Activated CD8-positive, alpha-beta memory T cell treated with anti-CD3 and anti-CD28 coated beads, Interleukin-2, amount 50 U/mL, for 1 hour (primary cell): ENCODE results near the gene NPTX1.

Experiments
- DNase-seq: peaks from one replicate; pipeline ENCODE4 v3.0.0-alpha.2; 2020; ENCODE audit errors: extremely low read depth

The NPTX1 gene

DNA sequence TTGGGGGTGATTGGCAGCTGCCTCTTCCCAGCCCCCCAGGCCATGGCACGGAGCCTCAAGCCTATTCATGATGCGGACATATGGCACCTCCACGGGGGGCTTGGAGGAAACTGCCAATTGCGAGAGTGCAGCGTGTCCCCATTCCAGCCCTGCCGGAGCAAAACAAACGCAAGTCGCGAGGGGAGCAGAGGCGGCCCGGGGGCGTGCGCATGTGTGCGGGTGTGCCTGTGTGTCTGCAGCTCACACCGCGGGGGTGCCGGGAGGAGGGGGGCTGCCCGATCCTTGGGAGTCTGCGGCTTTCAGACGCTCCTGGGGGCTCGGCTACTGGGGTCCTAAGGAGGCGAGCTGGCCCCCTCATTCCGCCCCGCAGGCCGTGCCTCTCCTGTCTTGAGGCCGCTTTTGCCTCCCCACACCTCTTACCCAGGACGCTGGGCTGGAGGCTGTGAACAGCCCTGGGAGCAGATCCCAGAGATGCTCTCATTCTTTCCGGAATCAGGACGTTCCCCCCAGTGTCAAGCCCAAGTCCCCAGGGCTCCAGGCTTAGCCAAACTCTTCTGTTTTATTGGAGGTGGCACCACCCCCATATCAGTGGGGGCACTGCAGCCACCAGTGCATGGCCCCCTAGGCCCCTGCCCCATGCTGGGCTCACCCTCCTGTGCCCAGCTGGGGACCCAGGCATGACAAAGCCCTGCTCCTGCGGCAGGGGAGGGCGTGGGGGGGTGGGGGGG is 32.3 kb downstream of the NPTX1 start:
- no peak for DNase-seq

DNA sequence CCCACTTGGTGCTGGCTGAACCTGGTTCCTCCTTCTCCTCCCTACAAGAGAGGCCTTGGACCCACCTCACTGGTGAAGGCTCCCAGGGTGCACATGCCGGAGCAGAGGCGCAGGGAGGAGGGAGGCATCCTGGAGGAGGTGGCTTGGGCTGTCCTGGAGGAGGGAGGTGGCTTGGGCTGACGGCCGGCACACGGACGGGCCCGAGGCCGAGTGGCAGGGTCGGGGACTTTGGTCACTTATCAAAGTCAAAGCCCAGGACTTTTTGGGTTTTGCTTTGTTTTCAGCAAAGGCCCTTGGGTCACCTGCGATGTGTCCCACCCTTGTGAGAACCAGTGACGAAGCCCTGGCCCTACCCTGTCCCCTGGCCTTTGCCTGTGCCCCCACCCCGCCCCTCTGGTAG is 32.9 kb downstream of the NPTX1 start:
- DNase-seq, result no peak

DNA sequence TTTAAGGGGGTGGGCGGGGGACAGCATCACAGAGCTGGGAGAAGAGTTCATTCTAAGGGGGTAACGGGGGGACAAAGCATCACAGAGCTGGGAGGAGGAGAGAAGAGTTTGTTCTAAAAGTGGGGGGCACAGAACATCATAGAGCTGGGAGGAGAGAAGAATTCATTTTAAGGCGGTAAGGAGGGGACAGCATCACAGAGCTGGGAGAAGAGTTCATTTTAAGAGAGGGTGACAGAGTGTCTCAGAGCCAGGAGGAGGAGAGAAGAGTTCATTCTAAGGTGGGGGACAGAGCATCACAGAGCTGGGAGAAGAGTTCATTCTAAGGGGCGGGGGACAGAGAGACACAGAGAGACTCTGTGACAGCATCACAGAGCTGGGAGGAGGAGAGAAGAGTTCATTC is 33.6 kb downstream of the NPTX1 start:
- DNase-seq, result no peak

DNA sequence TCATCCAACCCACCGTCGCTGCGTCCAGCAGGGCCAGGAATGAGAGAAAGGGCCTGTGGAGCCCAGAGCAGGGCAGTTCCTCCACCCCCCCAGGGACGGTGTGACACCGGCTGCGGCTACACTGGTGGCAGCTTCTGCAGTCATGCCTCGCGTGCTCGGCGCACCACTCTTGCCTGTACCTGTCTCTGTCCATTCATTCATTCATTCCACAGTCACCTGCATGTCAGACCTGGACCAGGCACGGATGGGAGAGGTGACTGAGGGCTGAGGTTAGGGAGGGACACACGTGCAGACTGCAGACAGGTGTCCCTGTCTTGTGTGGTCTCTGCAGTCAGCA is 34.1 kb downstream of the NPTX1 start:
- no peak for DNase-seq

DNA sequence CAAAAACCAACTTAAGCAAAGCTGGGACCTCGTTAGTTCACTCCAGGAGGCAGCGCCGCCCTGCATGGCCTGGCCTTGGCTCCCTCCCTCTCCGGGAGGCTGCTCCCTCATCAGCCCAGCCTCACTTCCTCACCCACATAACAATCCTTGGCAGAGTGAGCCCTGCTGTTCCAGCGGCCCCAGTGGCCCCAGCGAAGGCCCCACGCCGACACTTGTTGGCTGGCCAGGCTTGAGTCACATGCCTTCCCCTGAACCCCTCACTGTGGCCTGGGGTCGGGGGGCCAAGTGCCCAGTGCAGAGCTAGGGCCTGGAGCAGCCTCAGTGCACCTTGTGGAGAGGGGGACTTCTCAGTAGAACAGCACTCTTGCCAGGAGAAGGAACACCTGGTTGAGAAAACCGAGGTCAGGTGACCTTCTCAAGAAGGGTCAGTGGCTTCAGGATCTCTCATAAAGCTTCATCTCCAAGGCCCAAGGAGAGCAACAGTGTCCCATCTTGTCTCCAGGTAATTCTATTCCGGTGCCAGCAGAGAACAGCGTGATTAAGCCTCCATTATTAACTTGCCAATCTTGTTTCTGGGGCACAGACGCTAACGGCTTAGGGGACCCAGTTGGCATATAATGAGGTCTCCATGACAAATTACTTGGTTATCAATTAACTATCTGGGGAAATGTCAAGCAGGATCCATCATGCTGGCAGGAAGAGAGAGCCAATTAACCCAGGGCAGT is 34.6 kb downstream of the NPTX1 start:
- no peak for DNase-seq

DNA sequence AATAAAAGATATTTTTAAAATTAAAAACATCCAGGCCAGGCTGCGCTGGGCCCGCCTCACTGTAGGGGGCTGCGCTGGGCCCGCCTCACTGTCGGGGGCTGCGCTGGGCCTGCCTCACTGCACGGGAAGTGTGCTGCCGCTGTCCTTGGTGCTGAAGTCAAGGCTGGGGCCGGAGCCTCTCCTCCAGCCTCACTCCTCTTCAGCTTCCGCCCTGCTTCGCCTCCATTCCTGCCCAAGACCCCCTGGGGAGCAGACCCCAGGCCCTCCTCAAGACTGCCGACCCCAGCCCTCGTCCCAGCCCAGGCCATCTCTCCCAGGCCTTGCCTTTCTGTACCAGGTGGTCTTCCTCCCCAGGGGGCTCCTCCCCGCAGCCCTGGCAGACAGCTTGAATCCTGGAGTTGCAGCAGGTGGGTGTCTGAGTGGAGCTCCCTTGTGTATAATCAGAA is 35.3 kb downstream of the NPTX1 start:
- DNase-seq, result no peak

DNA sequence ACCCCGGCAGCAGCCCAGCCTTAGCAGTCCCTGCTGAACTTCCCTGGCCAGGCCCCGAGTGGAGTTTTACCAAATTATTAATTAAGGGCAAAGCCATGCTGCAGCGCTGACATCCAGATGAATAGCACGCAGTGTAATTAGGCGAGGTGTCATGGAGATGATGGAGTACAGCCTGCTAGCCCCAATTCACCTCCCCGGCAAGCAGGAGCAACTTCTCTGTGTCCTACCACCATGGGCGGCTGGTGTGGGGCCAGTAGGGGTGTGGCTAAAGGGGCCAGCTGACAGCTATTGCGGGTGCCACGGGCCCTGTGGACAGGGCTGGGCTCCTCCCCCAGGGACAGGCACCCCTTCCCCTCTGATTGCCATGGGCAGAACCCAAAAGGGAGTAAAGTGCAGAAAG is 36.9 kb downstream of the NPTX1 start:
- DNase-seq, result no peak

DNA sequence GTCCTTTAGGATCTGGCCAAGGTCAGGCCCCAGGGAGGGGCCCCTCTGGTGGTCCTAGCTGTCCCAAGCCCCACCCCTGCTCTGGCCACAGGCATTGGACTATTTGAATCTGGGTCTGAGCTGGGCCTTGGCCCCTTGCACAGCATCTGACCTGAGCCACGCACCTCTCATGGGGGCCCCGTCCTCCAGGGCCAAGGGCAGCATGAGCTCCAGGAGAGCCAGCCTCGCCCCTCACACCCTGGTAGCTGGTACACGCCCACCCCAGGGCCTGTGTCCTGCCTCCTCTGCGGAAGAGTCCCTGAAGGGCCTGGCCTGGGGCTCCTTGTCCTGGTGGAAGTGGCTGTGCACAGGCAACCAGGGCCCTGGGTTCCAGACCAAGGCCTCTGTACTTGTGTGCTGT is 37.6 kb downstream of the NPTX1 start:
- no peak for DNase-seq

DNA sequence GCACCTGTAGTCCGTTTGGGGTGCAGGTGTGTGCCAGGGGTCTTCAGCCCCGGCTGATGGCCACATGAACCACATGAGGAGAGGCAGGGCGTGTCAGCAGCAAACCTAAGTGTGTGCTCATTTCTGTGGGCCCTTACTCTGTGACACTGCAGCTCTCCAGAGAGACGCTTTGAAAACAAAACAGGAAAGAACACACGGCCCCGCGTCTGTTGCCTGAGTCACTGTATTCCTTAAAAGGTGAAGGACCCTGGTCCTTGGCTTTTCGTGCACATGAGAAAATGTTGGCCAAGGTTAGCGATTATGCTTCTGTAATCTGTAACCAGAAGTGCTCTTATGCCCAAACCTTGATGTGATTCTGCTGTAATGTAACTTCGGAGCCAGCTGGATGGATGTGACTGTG is 38.9 kb downstream of the NPTX1 start:
- no peak for DNase-seq

DNA sequence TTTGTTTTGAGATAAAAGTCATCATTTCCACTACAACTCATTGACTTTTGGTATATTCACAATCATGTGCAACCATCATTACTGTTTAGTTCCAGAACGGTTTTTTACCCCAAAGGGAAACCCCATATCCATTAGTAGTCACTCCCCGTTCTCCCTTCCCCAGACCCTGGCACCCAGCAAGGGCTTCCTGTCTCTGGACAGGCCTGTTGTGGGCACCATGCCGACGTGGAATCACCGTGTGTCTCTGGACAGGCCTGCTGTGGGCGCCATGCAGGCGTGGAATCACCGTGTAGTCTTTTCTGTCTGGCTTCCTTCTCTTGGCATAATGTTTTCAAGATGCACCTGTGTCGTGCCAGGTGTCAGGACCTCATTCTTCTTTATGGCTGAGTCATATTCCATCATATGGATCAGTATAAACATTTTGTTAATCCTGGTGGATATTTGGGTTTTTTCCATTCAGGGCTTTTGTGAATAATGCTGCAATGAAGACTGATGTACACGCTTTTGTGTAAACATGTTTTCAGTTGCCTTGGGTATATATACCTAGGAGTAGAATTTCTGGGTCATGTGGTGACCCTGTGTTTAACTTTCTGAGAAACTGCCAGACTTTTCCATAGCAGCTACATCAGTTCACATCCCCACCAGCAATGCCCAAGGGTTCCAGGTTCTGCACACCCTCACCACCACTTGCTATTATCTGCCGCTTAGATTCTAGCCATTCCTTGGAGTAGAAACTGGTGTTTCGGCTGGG is 42.3 kb downstream of the NPTX1 start:
- no peak for DNase-seq

DNA sequence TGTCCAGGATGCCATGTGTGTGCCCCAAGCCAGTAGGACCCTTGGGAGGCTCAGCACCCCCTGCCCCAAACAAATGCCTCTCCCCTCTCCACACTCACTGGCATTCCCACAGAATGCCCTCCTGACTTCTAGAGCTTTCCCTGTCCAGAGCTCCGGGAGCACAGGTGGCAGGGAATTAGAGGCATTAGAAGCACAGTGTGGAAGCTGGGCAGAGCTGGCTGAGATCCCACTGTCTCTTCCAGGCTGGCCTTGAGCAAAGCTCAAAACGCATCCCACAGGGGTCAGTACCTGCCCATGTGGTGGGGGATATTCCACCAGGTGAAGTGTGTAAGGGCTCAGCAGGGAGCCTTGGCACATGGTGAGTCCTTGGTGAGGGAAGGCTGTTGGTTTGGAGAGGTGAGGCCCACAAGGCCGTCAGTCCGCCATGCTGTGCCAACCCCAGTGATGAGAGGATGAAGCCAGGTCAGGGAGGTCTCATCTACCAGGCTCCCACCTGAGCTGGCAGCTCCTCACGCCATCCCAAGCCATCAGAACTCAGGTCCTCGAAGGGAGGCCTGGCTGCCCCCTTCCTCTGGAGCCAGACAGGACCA is 43.4 kb downstream of the NPTX1 start:
- no peak for DNase-seq

DNA sequence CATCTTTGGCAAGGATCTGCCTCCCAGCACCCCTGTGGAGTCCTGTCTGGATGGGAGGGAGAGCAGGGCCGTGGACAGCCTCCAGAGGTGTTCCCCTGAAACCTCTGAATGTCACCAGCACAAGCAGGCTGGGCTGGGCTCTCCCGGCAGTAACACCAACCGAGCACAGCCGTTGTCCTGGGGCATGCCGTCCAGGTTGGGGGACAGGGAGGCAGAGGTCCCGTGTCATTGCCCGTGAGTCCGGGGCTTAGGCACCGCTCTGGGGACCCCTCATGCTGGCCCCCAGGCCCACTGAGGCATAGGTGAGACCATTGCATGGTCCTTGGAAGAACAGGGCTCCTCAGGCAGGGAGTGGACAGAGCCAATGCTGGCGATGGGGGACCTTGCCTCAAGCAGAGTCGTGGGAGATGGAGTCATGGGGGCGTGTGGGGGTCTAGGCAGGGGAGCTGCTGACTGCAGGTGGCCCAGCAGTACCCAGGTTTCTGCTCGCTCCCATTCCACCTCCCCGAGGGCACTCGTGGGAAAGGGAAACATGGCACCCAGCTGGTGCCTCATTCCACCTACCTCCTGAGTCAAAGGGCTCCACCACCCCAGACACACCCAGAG is 44.0 kb downstream of the NPTX1 start:
- no peak for DNase-seq

DNA sequence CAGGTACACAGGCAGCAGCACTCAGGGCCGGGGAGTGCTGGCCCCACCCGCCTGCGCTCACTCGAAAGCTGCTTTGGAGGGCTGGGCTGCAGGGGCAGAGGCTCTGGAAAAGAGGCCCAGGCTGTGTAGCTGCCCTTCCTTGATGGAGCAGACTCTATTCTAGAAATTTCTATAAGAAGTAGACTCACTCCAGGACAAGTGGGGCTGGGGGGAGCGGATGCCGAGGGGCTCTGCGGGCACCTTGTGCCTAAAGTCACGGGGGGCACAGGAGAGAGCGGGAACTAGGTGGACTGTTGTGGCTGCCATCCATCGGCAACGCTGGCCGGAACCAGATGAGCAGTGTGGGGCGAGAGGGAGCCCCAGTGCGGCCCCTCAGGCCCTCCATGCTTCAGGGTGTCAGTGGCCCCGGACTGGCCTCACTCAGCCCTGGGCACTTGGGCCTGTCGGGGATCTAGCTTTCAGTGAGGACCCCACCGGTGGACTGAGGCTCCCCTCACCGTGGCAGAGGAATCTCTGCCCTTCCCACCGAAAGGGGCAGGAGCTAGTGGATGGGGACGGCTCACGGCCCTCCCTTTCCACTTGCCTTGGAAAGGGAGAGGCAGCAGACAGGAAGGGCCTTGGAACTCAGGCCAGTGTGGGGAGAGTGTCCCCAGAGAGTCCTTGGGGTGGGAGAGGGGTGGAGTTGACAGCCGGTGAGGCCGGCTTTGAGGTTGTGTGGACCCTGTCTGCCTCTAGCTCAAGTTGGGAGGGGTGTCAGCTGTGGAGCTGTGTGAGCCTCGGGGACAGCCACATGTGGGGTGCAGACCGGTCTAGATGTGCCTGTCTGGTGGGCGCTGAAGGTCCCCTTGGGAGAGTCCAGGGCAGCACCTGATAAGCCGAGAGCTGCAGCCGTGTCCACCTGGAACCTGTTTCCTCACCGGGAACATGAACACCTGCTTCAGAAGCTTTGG is 44.9 kb downstream of the NPTX1 start:
- no peak for DNase-seq

DNA sequence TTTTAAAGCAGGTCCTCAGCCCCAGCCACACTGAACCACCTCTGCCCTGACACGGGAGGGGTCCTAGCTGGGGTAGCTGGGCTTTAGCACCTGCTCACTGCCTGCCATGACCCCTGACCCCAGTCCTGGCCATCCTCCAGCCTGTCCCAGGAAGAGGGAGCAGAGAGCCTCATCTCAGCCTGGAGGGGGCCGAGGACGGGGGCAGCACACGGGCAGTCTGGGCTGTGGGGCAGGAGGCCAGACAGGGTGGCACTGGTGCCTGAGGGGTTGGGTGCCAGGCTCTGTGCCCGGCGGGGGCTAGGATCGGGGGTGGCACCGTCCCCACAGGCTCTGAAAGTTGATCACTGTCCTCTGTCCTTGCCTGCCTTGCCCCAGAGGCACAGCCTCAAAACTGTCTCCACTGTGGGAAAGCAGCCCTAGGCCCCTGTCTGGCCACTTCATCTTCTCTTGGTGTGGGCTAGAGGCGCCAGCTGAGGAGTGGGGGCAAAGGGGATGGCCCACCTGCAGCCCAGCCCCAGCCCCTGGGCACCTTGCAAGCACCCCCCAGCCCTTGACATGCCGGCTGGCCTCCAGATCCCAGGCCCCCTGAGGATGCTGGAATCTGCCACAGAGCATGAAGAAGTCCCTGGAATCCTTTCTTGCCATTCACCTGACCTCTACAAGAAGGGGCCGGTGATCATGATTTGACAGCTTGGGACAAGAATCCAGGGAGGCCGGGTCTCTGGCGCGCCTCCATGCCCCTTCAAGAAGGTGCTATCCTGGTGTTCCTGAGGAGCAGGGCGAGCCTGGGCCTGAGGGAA is 45.8 kb downstream of the NPTX1 start:
- DNase-seq, result no peak

DNA sequence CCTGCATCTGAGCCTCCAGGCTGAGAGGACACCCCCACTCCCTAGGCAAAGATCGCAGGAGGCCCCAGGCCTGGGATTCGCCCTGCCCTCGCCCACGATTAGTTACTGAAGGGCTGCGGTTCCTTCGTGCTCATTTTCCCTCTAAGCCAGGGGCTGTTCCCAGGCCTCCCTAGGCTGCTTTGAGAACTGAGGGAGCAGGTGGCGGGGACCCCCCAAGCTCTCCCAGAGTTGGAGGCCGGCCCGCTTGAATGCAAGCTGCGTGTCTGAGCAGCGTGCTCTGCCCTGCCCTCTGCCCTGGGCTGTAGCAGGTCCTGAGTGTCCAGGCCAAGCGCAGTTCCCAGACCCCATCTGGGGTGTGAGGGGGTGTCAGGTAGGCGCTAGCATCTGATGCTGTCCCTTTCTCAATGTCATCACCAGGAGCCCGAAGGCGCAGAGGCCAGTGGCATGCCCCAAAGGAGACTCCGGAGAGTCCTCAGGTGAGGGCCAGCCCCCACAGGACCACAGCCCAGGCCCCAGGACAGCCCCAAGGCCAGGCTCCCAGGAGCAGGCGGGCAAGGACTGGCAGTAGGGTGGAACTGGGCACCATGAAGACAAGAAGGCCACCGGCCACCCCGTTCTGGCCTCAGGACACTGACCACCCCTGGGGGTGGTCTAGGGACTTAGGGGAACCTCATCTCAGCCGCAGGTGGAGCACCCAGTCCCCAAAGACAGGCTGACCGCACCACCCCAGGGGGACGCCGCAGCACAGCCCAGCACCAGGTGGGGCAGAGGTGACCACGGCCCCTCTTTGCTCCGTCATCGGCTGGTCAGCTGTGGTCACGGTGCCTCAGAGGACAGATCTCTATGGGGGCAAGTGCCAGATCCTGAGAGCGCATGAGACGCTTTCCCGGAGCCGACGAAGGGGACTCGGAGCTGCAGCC is 46.8 kb downstream of the NPTX1 start:
- DNase-seq, result no peak

DNA sequence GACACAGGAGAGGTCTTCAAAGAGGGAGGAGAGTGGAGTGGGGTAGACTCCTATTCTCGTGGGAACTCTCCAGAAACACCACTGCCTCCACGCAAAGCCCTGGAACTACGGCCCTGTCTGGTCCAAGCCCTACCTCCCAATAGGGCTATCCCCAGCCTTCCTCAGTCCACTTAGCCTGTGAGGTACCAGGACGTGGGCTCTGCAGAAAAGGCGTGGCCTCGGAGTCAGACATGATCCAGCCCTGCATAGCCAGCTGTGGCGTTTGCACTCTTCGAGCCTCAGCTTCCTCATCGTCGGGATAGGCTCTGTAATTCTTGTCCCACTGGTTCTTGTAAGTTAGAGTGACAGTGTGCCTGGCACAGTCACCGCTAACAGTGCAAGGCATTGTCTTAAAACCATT is 47.6 kb downstream of the NPTX1 start:
- DNase-seq, result no peak

DNA sequence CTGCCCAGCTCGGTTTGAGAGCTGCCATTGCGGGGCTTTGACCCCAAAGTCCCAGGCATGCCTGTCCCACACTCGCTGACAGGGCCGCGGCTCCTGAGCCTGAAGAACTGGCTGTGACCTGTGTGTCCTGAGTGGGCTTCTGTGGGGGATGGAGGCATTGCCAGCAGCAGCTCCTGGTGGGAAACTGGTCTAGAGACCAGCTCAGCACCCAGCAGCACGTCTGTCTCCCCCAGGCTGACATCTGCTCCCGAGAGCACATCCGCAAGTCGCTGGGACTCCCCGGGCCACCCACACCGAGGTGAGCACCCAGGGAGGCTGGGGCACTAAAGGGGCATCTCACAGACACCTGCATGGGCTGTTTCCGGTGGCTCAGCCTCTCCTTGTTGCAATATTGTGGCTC is 48.0 kb downstream of the NPTX1 start:
- no peak for DNase-seq

DNA sequence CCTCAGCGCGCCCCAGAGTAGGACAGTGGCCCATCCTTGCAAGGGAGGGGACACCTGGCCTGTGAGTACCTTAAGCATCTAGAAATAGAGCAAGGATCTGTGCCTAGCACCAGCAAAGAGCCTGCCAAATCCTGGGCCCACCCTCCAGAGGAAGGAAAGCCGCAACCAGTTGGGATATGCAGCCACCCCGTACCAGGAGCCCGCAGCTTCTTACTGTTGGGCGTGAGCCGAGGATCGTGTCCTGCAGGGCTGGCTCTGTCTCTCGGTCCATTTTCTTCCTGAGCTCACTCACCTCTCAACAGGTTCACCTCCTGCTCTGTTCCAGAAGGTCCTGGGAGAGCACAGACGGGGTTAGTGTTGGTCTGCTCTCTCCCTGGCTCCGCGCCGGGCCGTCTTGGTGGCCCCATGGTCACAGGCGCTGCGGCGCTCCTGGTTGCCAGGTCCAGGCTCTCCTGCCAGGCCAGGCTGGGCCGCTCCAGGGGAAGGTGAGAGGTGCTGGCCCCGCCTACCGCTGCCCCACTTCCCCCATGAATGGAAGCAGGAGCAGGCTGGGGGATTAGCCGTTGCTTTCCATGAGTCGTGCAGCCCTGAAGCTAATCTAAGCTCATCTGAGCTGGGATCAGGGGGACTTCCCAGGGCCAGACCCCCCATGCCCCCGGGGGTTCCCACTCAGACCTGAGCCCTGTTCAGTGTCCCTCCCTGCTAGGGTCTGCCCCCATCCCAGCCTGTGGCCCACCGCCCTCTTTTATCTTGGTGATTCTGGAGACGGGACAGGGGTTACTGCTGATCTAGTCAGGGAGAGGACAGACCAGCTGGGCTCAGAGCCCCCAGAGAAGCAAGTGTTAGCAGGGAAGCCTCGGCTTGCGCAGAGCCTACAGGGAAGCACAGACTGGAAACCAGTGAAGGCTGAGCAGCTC is 48.8 kb downstream of the NPTX1 start:
- DNase-seq, result no peak
